CD4-positive, alpha-beta T cell (primary cell): ENCODE measurements around the gene NDUFA7. TPM values are rescaled to one million over a fixed set of nuclear protein-coding genes. Genes with fewer than 3 reads are reported as not detected.
"Not testable (repeated sequence)": the region's sequence is repeated elsewhere in the genome, so short reads cannot be mapped to it uniquely, and the experiment has no call there.

Source experiments
- ATAC-seq: fragments of 200-7000 bp; cut with Tn5 transposase; one replicate; pipeline ENCODE4 v1.10.0; 2022; ENCODE audit warnings: mild to moderate bottlenecking; ENCODE audit not compliant: poor library complexity
- CTCF ChIA-PET: fragments of 350-600 bp; sonication (Branson Sonifier 250); formaldehyde crosslinking; loops from one replicate; lab custom pipeline; 2021; ENCODE audit warnings: antibody characterized with exemption, inconsistent platforms; lab: Charles Lee
- POLR2A ChIA-PET: fragments of 350-600 bp; sonication (Branson Sonifier 250); formaldehyde crosslinking; loops from one replicate; lab custom pipeline; 2021; ENCODE audit warnings: antibody characterized with exemption, inconsistent platforms; lab: Charles Lee
- DNase-seq, 14 experiments: peaks; one replicate each; pipeline ENCODE4 v3.0.0-alpha.2; 2013 to 2020; ENCODE audit warnings: mixed read lengths in 2 of 14
- H3K27ac ChIP-seq, 2 donors: one replicate each; pipeline versions ENCODE4 v1.5.1 to v1.7.0; 2013; ENCODE audit warnings: low read length in 2 of 2, low read depth in 1 of 2, mild to moderate bottlenecking in 1 of 2
- H3K27me3 ChIP-seq, 2 experiments: 1 replicate in 1 of 2; 2 replicates in 1 of 2; pipeline versions ENCODE4 v1.6.1 to v1.7.0; 2013; ENCODE audit warnings: low read length in 2 of 2, control low read depth in 1 of 2, mild to moderate bottlenecking in 1 of 2, moderate library complexity in 1 of 2; ENCODE audit not compliant: insufficient read depth in 2 of 2, control insufficient read depth in 1 of 2
- H3K36me3 ChIP-seq: one replicate; pipeline ENCODE4 v1.6.1; 2013; ENCODE audit warnings: low read length, control low read depth; ENCODE audit not compliant: insufficient read depth
- H3K4me1 ChIP-seq: one replicate; pipeline ENCODE4 v1.6.1; 2013; ENCODE audit warnings: low read length, control low read depth; ENCODE audit not compliant: insufficient read depth
- H3K4me3 ChIP-seq: one replicate; pipeline ENCODE4 v1.5.1; 2013; ENCODE audit warnings: mild to moderate bottlenecking, low read length, moderate library complexity
- H3K9me3 ChIP-seq, 2 experiments: 1 replicate in 1 of 2; 2 replicates in 1 of 2; pipeline versions ENCODE4 v1.6.1 to v1.7.0; 2013; ENCODE audit warnings: low read length in 2 of 2, mild to moderate bottlenecking in 2 of 2, control low read depth in 1 of 2, moderate library complexity in 1 of 2; ENCODE audit not compliant: control insufficient read depth in 1 of 2, insufficient read depth in 1 of 2
- H3K27ac Mint-ChIP-seq: one replicate; pipeline ENCODE4 v1.8.0; 2020; ENCODE audit warnings: mixed read lengths
- H3K27me3 Mint-ChIP-seq: one replicate; pipeline ENCODE4 v1.8.0; 2021; ENCODE audit warnings: mixed read lengths
- H3K36me3 Mint-ChIP-seq: one replicate; pipeline ENCODE4 v1.8.0; 2021; ENCODE audit warnings: low read depth, mixed read lengths
- H3K4me1 Mint-ChIP-seq: one replicate; pipeline ENCODE4 v1.8.0; 2021; ENCODE audit warnings: low read depth, mixed read lengths
- H3K4me3 Mint-ChIP-seq: one replicate; pipeline ENCODE4 v1.8.0; 2020; ENCODE audit warnings: mild to moderate bottlenecking, mixed read lengths
- H3K9me3 Mint-ChIP-seq: one replicate; pipeline ENCODE4 v1.8.0; 2020; ENCODE audit warnings: mixed read lengths
- CTCF ChIP-seq: fragments of 200-600 bp; IDR thresholded peaks from one replicate; pipeline ENCODE4 v1.8.0; 2022; ENCODE audit warnings: antibody characterized with exemption, mild to moderate bottlenecking
- intact Hi-C, 2 experiments: fragments of 100-400 bp; cut with DNase I in 1 of 2; cut with micrococcal nuclease in 1 of 2; formaldehyde crosslinking; loops; one replicate each; pipeline versions ENCODE4 v1.15.1 to v1.9.0; 2023 to 2025; cut with DNase I, micrococcal nuclease
- total RNA-seq, 174 experiments: library from RNA in 2 of 174; stranded (reverse) in 2 of 174; gene quantifications; one replicate each; pipeline ENCODE4 v1.2.3 and lab custom pipeline; 2021 to 2026

NDUFA7 gene
- total RNA-seq, 2 experiments from 2014 or later: 42.0 to 42.7 TPM

GRCh38 chr19:8321986-8322637 lies 937 bp upstream of the NDUFA7 start:
- Mint-ChIP-seq H3K9me3 (no peaks in the 10 kb centered on the region), H3K36me3 (peaks cover 43% of the 10 kb centered on the region), H3K27me3 (no peaks in the 10 kb centered on the region), H3K27ac (peak overlapping the region; percentile 97), H3K4me1 (peaks cover 41% of the 10 kb centered on the region), H3K4me3 (peak overlapping the region; percentile 96)
- Histone ChIP-seq H3K9me3 (no peaks in the 10 kb centered on the region), H3K4me1 (peaks cover 33% of the 10 kb centered on the region), H3K27ac (peak overlapping the region; percentile 85 to 96), H3K4me3 (peak overlapping the region; percentile 100), H3K27me3 (no peaks in the 10 kb centered on the region), H3K36me3 (peaks cover 19% of the 10 kb centered on the region)
- ATAC-seq (no peak), DNase-seq (peak in 1 of 14 experiments; percentile 27)
- intact Hi-C loops: loop anchor here (1.0 to 10.0 kb wide), 4 partner anchors 14 to 397 kb away; partner anchors contain the start of genes RAB11B (in 2 of the 2), CD320 (in 1 of the 2), CTXN1 (in 1 of the 2) and ELAVL1 (in 1 of the 2)
- POLR2A ChIA-PET: interaction anchor here (1.0 to 1.9 kb wide), 10 partner anchors 10 to 692 kb away, joined by 3 to 8 read pairs (median 5); partner anchors contain the start of genes HNRNPM, KANK3, PET100 and RAB11B
- CTCF ChIA-PET: interaction anchor here (0.6 to 1.2 kb wide), 3 partner anchors 91 to 394 kb away, joined by 3 to 6 read pairs (median 3); partner anchors contain the start of genes MARCHF2 and TIMM44
- no peak for TF ChIP-seq CTCF

GRCh38 chr19:8320564-8321066 lies 560 bp downstream of the NDUFA7 start:
- Histone ChIP-seq H3K4me1 (peaks cover 33% of the 10 kb centered on the region), H3K27ac (peak overlapping the region; percentile 85 to 96), H3K27me3 (no peaks in the 10 kb centered on the region), H3K4me3 (peak overlapping the region; percentile 100), H3K9me3 (no peaks in the 10 kb centered on the region), H3K36me3 (peaks cover 25% of the 10 kb centered on the region)
- ChIA-PET CTCF (interaction anchor here (1.0 to 1.4 kb wide), 2 partner anchors 377 to 385 kb away, joined by 3 to 6 read pairs; partner anchors contain the start of gene TIMM44), POLR2A (interaction anchor here (0.7 to 1.9 kb wide), 12 partner anchors 8 to 691 kb away, joined by 3 to 8 read pairs (median 4); partner anchors contain the start of genes HNRNPM, PET100, RAB11B and TIMM44)
- Mint-ChIP-seq H3K27me3 (no peaks in the 10 kb centered on the region), H3K4me3 (peak overlapping the region; percentile 96), H3K4me1 (peaks cover 41% of the 10 kb centered on the region), H3K9me3 (no peaks in the 10 kb centered on the region), H3K27ac (peak overlapping the region; percentile 97), H3K36me3 (peaks cover 52% of the 10 kb centered on the region)
- ATAC-seq: peak; percentile 0
- TF ChIP-seq CTCF: no peak
- peak in 1 of 14 experiments; percentile 37 for DNase-seq
- intact Hi-C loops: loop anchor here (1.0 to 10.0 kb wide), 4 partner anchors 12 to 396 kb away; partner anchors contain the start of genes RAB11B (in 2 of the 2), CD320 (in 1 of the 2), CTXN1 (in 1 of the 2) and ELAVL1 (in 1 of the 2)

GRCh38 chr19:8319807-8320520 lies 1.2 kb downstream of the NDUFA7 start:
- H3K36me3 Mint-ChIP-seq: peaks cover 59% of the 10 kb centered on the region
- Histone ChIP-seq H3K27me3 (no peaks in the 10 kb centered on the region), H3K9me3 (no peaks in the 10 kb centered on the region), H3K4me1 (peaks cover 33% of the 10 kb centered on the region), H3K4me3 (peak overlapping the region; percentile 100), H3K27ac (peak overlapping the region in 1 of 2 donors; percentile 85), H3K36me3 (peaks cover 32% of the 10 kb centered on the region)
- POLR2A ChIA-PET: interaction anchor here (0.9 to 1.7 kb wide), 6 partner anchors 9 to 376 kb away, joined by 3 to 5 read pairs (median 4); partner anchors contain the start of genes CD320, RAB11B and TIMM44
- CTCF ChIA-PET: interaction anchor here (1.4 kb wide), 1 partner anchor 385 kb away, joined by 3 read pairs; no protein-coding TSS in a partner anchor
- peaks cover 41% of the 10 kb centered on the region for H3K4me1 Mint-ChIP-seq
- no peak for DNase-seq
- no peak for TF ChIP-seq CTCF
- intact Hi-C loops: loop anchor here (2.0 to 10.0 kb wide), 3 partner anchors 71 to 395 kb away; partner anchors contain the start of genes RAB11B (in 2 of the 2), CTXN1 (in 1 of the 2), ELAVL1 (in 1 of the 2) and SNAPC2 (in 1 of the 2)
- peak overlapping the region; percentile 97 for H3K27ac Mint-ChIP-seq
- no peaks in the 10 kb centered on the region for H3K27me3 Mint-ChIP-seq
- peak overlapping the region; percentile 96 for H3K4me3 Mint-ChIP-seq
- no peak for ATAC-seq
- H3K9me3 Mint-ChIP-seq: no peaks in the 10 kb centered on the region

- H3K4me1 ChIP-seq: peaks cover 33% of the 10 kb centered on the region
- peaks cover 41% of the 10 kb centered on the region for H3K4me1 Mint-ChIP-seq
- ATAC-seq, H3K27ac Mint-ChIP-seq, H3K27me3 ChIP-seq, intact Hi-C loops, DNase-seq, H3K9me3 ChIP-seq, H3K27me3 Mint-ChIP-seq, H3K27ac ChIP-seq, H3K4me3 ChIP-seq, POLR2A ChIA-PET, H3K9me3 Mint-ChIP-seq: not testable (repeated sequence)
- H3K36me3 ChIP-seq: peaks cover 37% of the 10 kb centered on the region
- peaks cover 63% of the 10 kb centered on the region for H3K36me3 Mint-ChIP-seq
- CTCF ChIA-PET: interaction anchor here (0.7 kb wide), 1 partner anchor 8 kb away, joined by 3 read pairs; no protein-coding TSS in a partner anchor
- peak overlapping the region; percentile 45 for H3K4me3 Mint-ChIP-seq
Measured at GRCh38 chr19:8318835-8319234, 2.3 kb downstream of the NDUFA7 start.
